ENCODE results near the gene DNAJC3.

DNAJC3 gene

GRCh38 chr13:95783747-95784146 is 106.8 kb downstream of the DNAJC3 start:
- TF ChIP-seq CTCF (IDR thresholded peaks at IDR 0.05): no peak
- Histone ChIP-seq H3K9me3 (ENCODE audit: control insufficient read depth, low read length) (no peaks in the 10 kb centered on the region), H2AFZ (no peak overlapping the region), H3K4me2 (ENCODE audit: low read length) (no peak overlapping the region), H3K27ac (no peak overlapping the region), H3K36me3 (ENCODE audit: control insufficient read depth, insufficient read depth, low read length) (no peaks in the 10 kb centered on the region), H3K27me3 (ENCODE audit: control insufficient read depth, insufficient read depth, low read length) (no peaks in the 10 kb centered on the region), H3K79me2 (no peaks in the 10 kb centered on the region), H3K4me3 (ENCODE audit: low read depth, low read length) (no peak overlapping the region), H3K4me1 (no peaks in the 10 kb centered on the region), H3K9ac (no peak overlapping the region)

- Histone ChIP-seq H3K4me3 (ENCODE audit: low read depth, low read length) (no peak overlapping the region), H3K36me3 (ENCODE audit: control insufficient read depth, insufficient read depth, low read length) (no peaks in the 10 kb centered on the region), H3K4me1 (no peaks in the 10 kb centered on the region), H3K9ac (no peak overlapping the region), H3K79me2 (no peaks in the 10 kb centered on the region), H3K27me3 (ENCODE audit: control insufficient read depth, insufficient read depth, low read length) (no peaks in the 10 kb centered on the region), H3K9me3 (ENCODE audit: control insufficient read depth, low read length) (no peaks in the 10 kb centered on the region), H3K27ac (no peak overlapping the region), H2AFZ (no peak overlapping the region), H3K4me2 (ENCODE audit: low read length) (no peak overlapping the region)
- TF ChIP-seq CTCF (IDR thresholded peaks at IDR 0.05): no peak
Measured at GRCh38 chr13:95784161-95784899, 107.4 kb downstream of the DNAJC3 start.

- Histone ChIP-seq H3K4me1 (no peaks in the 10 kb centered on the region), H3K4me2 (ENCODE audit: low read length) (no peak overlapping the region), H3K27ac (no peak overlapping the region), H3K79me2 (no peaks in the 10 kb centered on the region), H3K9ac (no peak overlapping the region), H2AFZ (no peak overlapping the region), H3K4me3 (ENCODE audit: low read depth, low read length) (no peak overlapping the region), H3K9me3 (ENCODE audit: control insufficient read depth, low read length) (no peaks in the 10 kb centered on the region), H3K36me3 (ENCODE audit: control insufficient read depth, insufficient read depth, low read length) (no peaks in the 10 kb centered on the region), H3K27me3 (ENCODE audit: control insufficient read depth, insufficient read depth, low read length) (no peaks in the 10 kb centered on the region)
- TF ChIP-seq CTCF (IDR thresholded peaks at IDR 0.05): no peak
Measured at GRCh38 chr13:95784900-95785290, 108.0 kb downstream of the DNAJC3 start.

- no peak overlapping the region for H3K27ac ChIP-seq
- no peaks in the 10 kb centered on the region for H3K9me3 ChIP-seq (ENCODE audit: control insufficient read depth, low read length)
- H3K79me2 ChIP-seq: no peaks in the 10 kb centered on the region
- no peak overlapping the region for H2AFZ ChIP-seq
- no peak for TF ChIP-seq CTCF (IDR thresholded peaks at IDR 0.05)
- H3K4me3 ChIP-seq (ENCODE audit: low read depth, low read length): no peak overlapping the region
- no peak overlapping the region for H3K9ac ChIP-seq
- no peak overlapping the region for H3K4me2 ChIP-seq (ENCODE audit: low read length)
- no peaks in the 10 kb centered on the region for H3K27me3 ChIP-seq (ENCODE audit: control insufficient read depth, insufficient read depth, low read length)
- no peaks in the 10 kb centered on the region for H3K4me1 ChIP-seq
- H3K36me3 ChIP-seq (ENCODE audit: control insufficient read depth, insufficient read depth, low read length): no peaks in the 10 kb centered on the region
Measured at GRCh38 chr13:95787356-95788099, 110.6 kb downstream of the DNAJC3 start.
